Measurements from ENCODE around the gene IL17D.

IL17D gene

DNA sequence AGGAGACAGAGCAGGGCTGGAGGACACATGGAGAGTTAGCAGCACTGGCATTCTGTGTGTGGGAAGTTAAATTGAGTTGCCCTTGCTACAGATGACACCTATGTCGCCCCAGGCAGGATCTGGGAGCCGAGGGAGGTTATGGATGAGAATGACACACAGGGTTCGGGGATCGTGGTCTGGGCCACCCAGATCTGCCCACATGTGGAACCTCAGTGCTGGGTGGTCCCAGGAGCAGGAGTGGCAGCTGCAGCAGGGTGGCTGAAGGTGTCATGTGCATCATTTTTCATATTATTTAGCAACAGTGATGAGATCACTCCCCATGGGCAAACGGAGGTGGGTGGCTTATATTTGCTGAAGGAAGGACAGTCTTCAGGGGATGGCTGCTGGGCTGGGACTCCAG is 3.2 kb downstream of the IL17D start:
- TF ChIP-seq ZFX (IDR thresholded peaks at IDR 0.05; ENCODE audit: borderline replicate concordance) (no peak), CTCF (IDR thresholded peaks at IDR 0.05) (no peak)

DNA sequence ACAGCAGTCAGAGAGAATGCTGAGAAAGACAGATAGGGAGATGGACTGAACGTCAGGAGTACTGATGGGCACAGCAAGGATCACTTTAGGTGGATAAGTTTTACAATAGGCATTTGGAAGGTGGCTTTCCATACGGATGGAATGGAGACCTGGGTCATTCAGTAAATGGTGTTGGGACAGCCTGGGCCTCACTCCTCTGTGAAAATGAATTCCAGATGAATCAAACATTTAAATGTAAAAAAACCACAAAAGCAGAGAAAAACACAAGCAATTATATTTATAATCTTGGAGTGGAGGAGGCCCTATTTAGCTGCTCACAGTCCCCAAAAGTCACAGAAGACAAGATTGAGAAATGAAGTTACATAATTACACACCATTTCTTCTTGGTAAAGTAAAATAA is 4.7 kb downstream of the IL17D start:
- TF ChIP-seq CTCF (IDR thresholded peaks at IDR 0.05) = no peak
- no peak for TF ChIP-seq ZFX (IDR thresholded peaks at IDR 0.05; ENCODE audit: borderline replicate concordance)

More for the DNA sequence above, 3.2 kb downstream of the IL17D start:
- no peak overlapping the region for H3K27ac ChIP-seq

DNA sequence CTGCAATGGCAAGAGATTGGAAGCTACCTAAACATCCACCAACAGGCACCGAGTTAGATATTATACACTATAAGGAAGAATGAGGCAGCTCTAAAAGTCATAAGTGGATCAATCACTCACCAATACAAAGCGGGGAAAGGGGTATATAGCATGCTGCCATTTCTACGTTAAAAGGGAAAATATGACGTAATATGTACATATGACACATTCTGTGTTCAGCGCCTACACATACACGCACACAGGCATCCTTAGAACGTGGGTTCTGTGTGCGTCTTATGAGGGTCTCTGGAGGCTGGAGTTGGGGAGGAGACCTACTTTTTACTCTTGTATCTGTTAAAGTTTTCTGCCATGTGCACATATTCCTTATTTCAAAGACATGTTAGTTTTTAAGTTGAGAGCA is 5.9 kb downstream of the IL17D start:
- no peak overlapping the region for H3K27ac ChIP-seq
- TF ChIP-seq ZFX (IDR thresholded peaks at IDR 0.05; ENCODE audit: borderline replicate concordance) (no peak), CTCF (IDR thresholded peaks at IDR 0.05) (no peak)

More for the DNA sequence above, 4.7 kb downstream of the IL17D start:
- no peak overlapping the region for H3K27ac ChIP-seq

DNA sequence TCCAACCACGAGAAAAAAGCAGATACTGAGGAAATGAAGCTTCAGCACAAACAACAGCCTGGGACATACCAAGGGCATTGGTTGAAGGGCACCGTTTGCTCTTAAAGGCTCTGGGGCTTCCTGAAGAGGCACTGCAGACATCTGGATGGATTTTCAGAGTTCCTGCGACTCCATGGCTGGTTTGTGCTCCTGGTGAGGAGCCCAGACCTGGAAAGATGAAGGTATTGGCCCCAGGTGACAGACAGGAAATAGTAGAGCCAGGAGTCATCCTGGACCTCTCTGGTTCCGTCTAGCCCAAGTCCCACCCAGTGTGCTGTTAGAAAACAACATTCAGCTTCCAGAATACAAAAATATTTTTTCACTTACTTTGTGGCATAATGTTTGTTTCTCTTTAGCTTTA is 6.3 kb downstream of the IL17D start:
- no peak overlapping the region for H3K27ac ChIP-seq
- TF ChIP-seq CTCF (IDR thresholded peaks at IDR 0.05) (no peak), ZFX (IDR thresholded peaks at IDR 0.05; ENCODE audit: borderline replicate concordance) (no peak)

DNA sequence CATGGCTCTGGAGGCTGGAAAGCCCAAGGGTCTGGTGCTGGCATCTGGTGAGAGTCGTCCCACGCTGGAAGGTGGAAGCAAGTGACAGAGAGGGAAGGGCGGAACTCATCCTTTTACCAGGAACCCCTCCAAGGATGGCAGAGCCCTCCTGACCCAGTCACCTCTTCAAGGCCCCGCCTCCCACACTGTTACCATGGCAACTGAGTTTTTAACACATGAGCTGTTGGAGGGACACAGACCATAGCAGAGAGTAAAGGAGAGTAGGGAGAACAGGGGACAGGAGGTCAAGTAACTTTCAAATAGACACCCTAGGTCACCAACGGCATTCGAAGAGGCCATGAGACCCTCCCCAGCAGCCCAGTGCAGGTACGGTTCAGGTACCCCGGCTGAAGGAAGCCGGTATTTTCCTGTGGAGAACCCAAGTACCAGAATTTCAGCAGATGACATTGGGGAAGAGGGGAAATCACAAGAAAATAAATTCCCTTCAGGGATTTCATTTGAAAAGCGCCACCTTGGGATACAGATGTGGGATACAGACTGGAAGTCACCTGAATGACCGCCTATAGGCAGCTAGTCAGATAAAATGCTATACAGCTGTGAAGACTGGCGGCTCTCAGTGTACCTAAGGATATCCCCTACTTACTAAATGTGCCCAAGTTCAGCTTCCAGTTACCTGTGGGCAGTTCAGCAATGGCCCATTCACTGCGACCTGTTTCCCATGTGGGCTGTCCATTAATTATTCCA is 8.0 kb downstream of the IL17D start:
- TF ChIP-seq ZFX (IDR thresholded peaks at IDR 0.05; ENCODE audit: borderline replicate concordance) = no peak
- H3K27ac ChIP-seq = no peak overlapping the region

DNA sequence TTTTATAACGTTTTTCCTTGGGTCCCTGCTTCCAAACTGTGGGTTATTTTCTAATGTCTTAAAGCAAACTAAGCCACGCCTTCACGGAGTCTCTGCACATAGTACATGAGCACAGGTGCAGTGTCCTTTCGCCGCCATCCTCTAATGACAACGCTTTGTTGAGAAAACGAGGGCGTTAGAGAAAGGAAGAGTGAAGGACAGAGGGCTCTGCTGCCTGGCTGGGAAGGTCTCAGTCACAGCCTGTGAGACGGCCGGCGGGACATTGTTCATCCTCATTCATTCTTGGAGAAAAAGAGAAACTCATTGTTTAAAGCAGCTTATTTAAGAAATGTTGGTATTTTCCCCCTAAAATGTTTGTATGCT is 9.5 kb downstream of the IL17D start:
- no peak for TF ChIP-seq CTCF (IDR thresholded peaks at IDR 0.05)
- no peak for TF ChIP-seq ZFX (IDR thresholded peaks at IDR 0.05; ENCODE audit: borderline replicate concordance)
- no peak overlapping the region for H3K27ac ChIP-seq

- TF ChIP-seq CTCF (IDR thresholded peaks at IDR 0.05) = no peak
- TF ChIP-seq ZFX (IDR thresholded peaks at IDR 0.05; ENCODE audit: borderline replicate concordance) = no peak
- no peak overlapping the region for H3K27ac ChIP-seq
These were observed 10.3 kb downstream of the IL17D start for GRCh38 chr13:20713751-20714150.

DNA sequence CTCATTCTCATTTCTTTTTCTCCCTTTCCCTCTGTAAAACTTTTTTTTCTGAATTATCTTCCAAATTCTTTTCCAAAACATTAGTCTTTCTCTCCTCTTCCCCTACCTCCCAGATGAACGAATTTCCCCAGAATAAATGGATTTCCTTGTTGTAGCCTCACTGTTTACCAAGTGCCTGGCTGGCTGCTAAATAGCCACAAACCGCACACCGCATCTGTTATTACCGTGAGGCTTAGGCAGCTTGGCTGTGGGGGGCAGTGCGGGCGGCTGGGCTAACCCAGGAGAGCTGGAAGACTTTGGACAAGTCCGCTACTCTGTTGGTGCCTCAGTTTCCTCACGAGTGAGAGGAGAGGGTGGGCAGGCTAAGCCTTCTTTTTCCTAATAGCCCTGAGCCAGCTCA is 10.7 kb downstream of the IL17D start:
- no peak overlapping the region for H3K27ac ChIP-seq
- TF ChIP-seq CTCF (IDR thresholded peaks at IDR 0.05) (no peak), ZFX (IDR thresholded peaks at IDR 0.05; ENCODE audit: borderline replicate concordance) (no peak)

Data from 22Rv1 (cell line).